ENCODE results near the gene MICALL2. TPM values are rescaled to one million over a fixed set of nuclear protein-coding genes. Genes with fewer than 3 reads are reported as not detected.
"Not testable (repeated sequence)": the region's sequence is repeated elsewhere in the genome, so short reads cannot be mapped to it uniquely, and the experiment has no call there.

MICALL2 gene
- total RNA-seq, 4 donors from 2014 or later = 9.1 to 18.3 (median 14.6) TPM

GRCh38 chr7:1448958-1449357 is 10.3 kb downstream of the MICALL2 start:
- intact Hi-C loops (cut with DNase I) = no loop called here
- DNase-seq (ENCODE audit: extremely low spot score) = no peak
- TF ChIP-seq CTCF (IDR thresholded peaks at IDR 0.05) (no peak), POLR2AphosphoS5 (IDR thresholded peaks at IDR 0.05) (no peak), EP300 (IDR thresholded peaks at IDR 0.05) (no peak), POLR2A (IDR thresholded peaks at IDR 0.05; ENCODE audit: low read depth) (no peak)
- 97% methylated on average over 9 of the region's 14 CpGs for WGBS
- H3K36me3 ChIP-seq = peaks cover 0 to 29% (median 11%) of the 10 kb centered on the region in 4 donors
- H3K4me1 ChIP-seq = peaks cover 0 to 70% (median 62%) of the 10 kb centered on the region in 4 donors
- H3K27ac ChIP-seq (replicated peaks in 1 of 4) = peak overlapping the region in 3 of 4 donors; percentile 53 to 77 (median 66)
- no peaks in the 10 kb centered on the region for H3K27me3 ChIP-seq
- no peaks in the 10 kb centered on the region for H3K9me3 ChIP-seq
- H3K4me3 ChIP-seq = no peak overlapping the region

DNA sequence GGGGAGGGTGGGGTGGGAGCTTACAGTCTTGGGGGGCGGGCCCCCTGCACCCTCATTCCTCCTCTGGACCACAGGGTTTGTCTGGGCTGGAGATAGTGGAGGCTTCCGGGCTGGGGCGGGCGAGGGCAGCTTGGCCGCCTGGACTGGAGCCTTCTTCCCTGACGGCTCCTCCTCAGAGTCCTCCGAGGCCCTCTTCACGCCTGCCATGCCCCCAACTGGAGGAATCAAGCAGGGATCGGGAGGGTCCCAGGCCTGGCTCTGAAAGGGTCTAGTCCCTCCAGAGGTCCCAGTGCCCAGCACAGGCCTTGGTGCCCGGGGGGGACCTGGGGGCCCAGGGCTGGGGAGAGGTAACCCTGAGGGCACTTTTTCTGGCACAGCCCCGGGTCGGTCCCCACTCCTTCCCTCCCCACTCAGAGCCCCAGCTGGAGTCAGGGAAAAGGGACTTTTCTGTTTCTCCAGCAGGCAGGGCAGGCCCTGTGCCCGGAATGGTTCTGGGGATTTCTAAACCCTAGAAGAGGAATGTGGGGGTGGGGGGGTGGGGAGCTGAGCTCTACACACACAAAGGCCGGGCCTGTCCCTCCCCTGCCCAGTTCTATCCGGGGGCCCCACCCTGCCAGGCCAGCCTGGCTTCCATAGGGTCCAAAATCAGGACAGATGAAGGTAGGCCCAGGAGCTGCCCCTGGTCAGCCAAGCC is 11.6 kb downstream of the MICALL2 start:
- H3K27ac ChIP-seq (replicated peaks in 1 of 4) = peak overlapping the region; percentile 53 to 77 (median 66)
- TF ChIP-seq EP300 (IDR thresholded peaks at IDR 0.05) (no peak), POLR2AphosphoS5 (IDR thresholded peaks at IDR 0.05) (no peak), POLR2A (IDR thresholded peaks at IDR 0.05; ENCODE audit: low read depth) (no peak), CTCF (IDR thresholded peaks at IDR 0.05) (no peak)
- H3K27me3 ChIP-seq = no peaks in the 10 kb centered on the region
- H3K9me3 ChIP-seq = no peaks in the 10 kb centered on the region
- H3K4me1 ChIP-seq = peaks cover 0 to 57% (median 49%) of the 10 kb centered on the region in 4 donors
- peaks cover 0 to 37% (median 11%) of the 10 kb centered on the region in 4 donors for H3K36me3 ChIP-seq
- intact Hi-C loops (cut with DNase I) = no loop called here
- no peak for DNase-seq (ENCODE audit: extremely low spot score)
- peak overlapping the region in 1 of 4 donors; percentile 7 for H3K4me3 ChIP-seq
- WGBS = 74% methylated on average over 11 of the region's 15 CpGs

- peak overlapping the region; percentile 48 to 77 (median 66) for H3K27ac ChIP-seq (replicated peaks in 1 of 4)
- H3K9me3 ChIP-seq = no peaks in the 10 kb centered on the region
- intact Hi-C loops (cut with DNase I) = no loop called here
- TF ChIP-seq POLR2AphosphoS5 (IDR thresholded peaks at IDR 0.05) = no peak
- no peak for TF ChIP-seq POLR2A (IDR thresholded peaks at IDR 0.05; ENCODE audit: low read depth)
- TF ChIP-seq CTCF (IDR thresholded peaks at IDR 0.05) = no peak
- TF ChIP-seq EP300 (IDR thresholded peaks at IDR 0.05) = no peak
- no peaks in the 10 kb centered on the region for H3K27me3 ChIP-seq
- peaks cover 0 to 39% (median 14%) of the 10 kb centered on the region in 4 donors for H3K36me3 ChIP-seq
- DNase-seq (ENCODE audit: extremely low spot score) = no peak
- H3K4me1 ChIP-seq = peaks cover 0 to 51% (median 43%) of the 10 kb centered on the region in 4 donors
- H3K4me3 ChIP-seq = peak overlapping the region in 1 of 4 donors; percentile 7
- 89% methylated on average over 6 of the region's 11 CpGs for WGBS
Measured at GRCh38 chr7:1447112-1447511, 12.2 kb downstream of the MICALL2 start.

DNA sequence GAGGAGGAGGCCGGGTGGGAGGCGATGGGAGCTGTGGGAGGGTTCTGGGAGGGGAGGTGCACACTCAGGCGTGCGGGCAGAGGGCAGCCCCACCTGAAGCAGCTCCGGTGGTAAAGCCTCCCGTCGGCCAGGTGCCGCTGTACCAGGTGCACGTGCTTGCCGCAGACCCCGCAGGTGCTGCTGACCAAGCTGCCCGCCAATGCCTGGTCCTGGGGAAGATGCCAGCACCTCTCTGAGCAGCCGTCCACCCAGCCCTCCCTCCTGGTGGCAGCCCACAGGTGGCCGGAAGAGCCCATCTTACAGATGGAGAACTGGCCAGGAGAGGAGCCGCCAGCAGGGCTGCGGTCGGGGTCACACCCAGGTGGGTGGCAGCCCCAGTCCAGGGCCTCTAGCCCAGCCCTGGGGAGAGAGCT is 12.6 kb downstream of the MICALL2 start:
- WGBS = 68% methylated on average over 11 of the region's 17 CpGs
- peak overlapping the region in 1 of 4 donors; percentile 7 for H3K4me3 ChIP-seq
- H3K9me3 ChIP-seq = no peaks in the 10 kb centered on the region
- intact Hi-C loops (cut with DNase I) = no loop called here
- peaks cover 0 to 46% (median 38%) of the 10 kb centered on the region in 4 donors for H3K4me1 ChIP-seq
- no peaks in the 10 kb centered on the region for H3K27me3 ChIP-seq
- H3K27ac ChIP-seq (replicated peaks in 1 of 4) = peak overlapping the region; percentile 48 to 77 (median 66)
- DNase-seq (ENCODE audit: extremely low spot score) = no peak
- peaks cover 3 to 43% (median 18%) of the 10 kb centered on the region in 4 donors for H3K36me3 ChIP-seq
- TF ChIP-seq POLR2A (IDR thresholded peaks at IDR 0.05; ENCODE audit: low read depth) = no peak
- TF ChIP-seq EP300 (IDR thresholded peaks at IDR 0.05) = no peak
- TF ChIP-seq CTCF (IDR thresholded peaks at IDR 0.05) = no peak
- no peak for TF ChIP-seq POLR2AphosphoS5 (IDR thresholded peaks at IDR 0.05)

DNA sequence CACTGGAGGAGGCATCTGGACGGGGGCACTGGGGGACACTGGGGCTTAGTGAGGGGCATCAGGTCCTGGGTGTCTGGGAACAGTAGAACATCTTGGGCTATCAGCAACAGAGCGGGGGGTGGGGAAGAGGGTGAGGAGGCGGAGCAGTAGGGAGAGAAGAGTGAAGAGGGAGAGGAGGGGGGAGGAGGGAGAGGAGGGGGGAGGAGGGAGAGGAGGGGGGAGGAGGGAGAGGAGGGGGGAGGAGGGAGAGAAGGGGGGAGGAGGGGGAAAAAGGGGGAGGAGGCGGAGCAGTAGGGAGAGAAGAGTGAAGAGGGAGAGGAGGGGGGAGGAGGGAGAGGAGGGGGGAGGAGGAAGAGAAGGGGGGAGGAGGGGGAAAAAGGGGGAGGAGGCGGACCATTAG is 13.2 kb downstream of the MICALL2 start:
- H3K27me3 ChIP-seq; H3K9me3 ChIP-seq; H3K27ac ChIP-seq (replicated peaks in 1 of 4); DNase-seq (ENCODE audit: extremely low spot score); intact Hi-C loops (cut with DNase I); H3K4me3 ChIP-seq: not testable (repeated sequence)
- Histone ChIP-seq H3K36me3 (peaks cover 3 to 49% (median 24%) of the 10 kb centered on the region in 4 donors), H3K4me1 (peaks cover 0 to 46% (median 36%) of the 10 kb centered on the region in 4 donors)
- 85% methylated on average over 4 of the region's 5 CpGs for WGBS
